ENCODE results near the gene MYH10.
A peak's percentile ranks its signal among the peaks of the same experiment; 100 is the strongest.

MYH10 gene

GRCh38 chr17:8651013-8651412 is 20.5 kb upstream of the MYH10 start:
- Histone ChIP-seq H3K9ac (ENCODE audit: low read length) (no peak overlapping the region), H3K27ac (ENCODE audit: low read depth, low read length, poor library complexity, severe bottlenecking) (no peak overlapping the region), H3K9me3 (ENCODE audit: low read length) (no peaks in the 10 kb centered on the region), H3K27me3 (ENCODE audit: insufficient read depth, low read length) (no peaks in the 10 kb centered on the region; the same call in 1 of the 2 replicates), H3K4me3 (ENCODE audit: low read depth, low read length, poor library complexity, severe bottlenecking) (no peak overlapping the region), H2AFZ (ENCODE audit: low read length) (no peak overlapping the region), H3K4me1 (ENCODE audit: insufficient read depth, low read length, severe bottlenecking) (no peaks in the 10 kb centered on the region), H3K9me2 (ENCODE audit: low read depth, low read length) (no peaks in the 10 kb centered on the region), H3K4me2 (ENCODE audit: low read length) (no peak overlapping the region), H4K20me1 (ENCODE audit: insufficient read depth, low read length) (no peaks in the 10 kb centered on the region), H3K79me2 (ENCODE audit: insufficient read depth, low read length) (no peaks in the 10 kb centered on the region), H3F3A (ENCODE audit: insufficient read depth, low read length) (no peaks in the 10 kb centered on the region), H3K36me3 (ENCODE audit: insufficient read depth, low read length) (no peaks in the 10 kb centered on the region)
- TF ChIP-seq CTCF (IDR thresholded peaks at IDR 0.05; ENCODE audit: low read length) (0 out of 2 replicates have a peak, but pooled peaks have one; percentile 6), EZH2 (IDR thresholded peaks at IDR 0.05; ENCODE audit: borderline replicate concordance, low read length) (no peak)

- no peak overlapping the region for H3K4me3 ChIP-seq (ENCODE audit: low read depth, low read length, poor library complexity, severe bottlenecking)
- no peak overlapping the region for H3K4me2 ChIP-seq (ENCODE audit: low read length)
- no peaks in the 10 kb centered on the region; the same call in 1 of the 2 replicates for H3K27me3 ChIP-seq (ENCODE audit: insufficient read depth, low read length)
- H2AFZ ChIP-seq (ENCODE audit: low read length): no peak overlapping the region
- H4K20me1 ChIP-seq (ENCODE audit: insufficient read depth, low read length): no peaks in the 10 kb centered on the region
- no peaks in the 10 kb centered on the region for H3F3A ChIP-seq (ENCODE audit: insufficient read depth, low read length)
- H3K4me1 ChIP-seq (ENCODE audit: insufficient read depth, low read length, severe bottlenecking): no peaks in the 10 kb centered on the region
- H3K9ac ChIP-seq (ENCODE audit: low read length): no peak overlapping the region
- H3K79me2 ChIP-seq (ENCODE audit: insufficient read depth, low read length): no peaks in the 10 kb centered on the region
- no peak overlapping the region for H3K27ac ChIP-seq (ENCODE audit: low read depth, low read length, poor library complexity, severe bottlenecking)
- no peaks in the 10 kb centered on the region for H3K9me2 ChIP-seq (ENCODE audit: low read depth, low read length)
- H3K36me3 ChIP-seq (ENCODE audit: insufficient read depth, low read length): no peaks in the 10 kb centered on the region
- H3K9me3 ChIP-seq (ENCODE audit: low read length): no peaks in the 10 kb centered on the region
- TF ChIP-seq CTCF (IDR thresholded peaks at IDR 0.05; ENCODE audit: low read length) (no peak), EZH2 (IDR thresholded peaks at IDR 0.05; ENCODE audit: borderline replicate concordance, low read length) (no peak)
These were observed 19.6 kb upstream of the MYH10 start for GRCh38 chr17:8650119-8650499.

- Histone ChIP-seq H4K20me1 (ENCODE audit: insufficient read depth, low read length) (no peaks in the 10 kb centered on the region), H3K4me1 (ENCODE audit: insufficient read depth, low read length, severe bottlenecking) (no peaks in the 10 kb centered on the region), H3F3A (ENCODE audit: insufficient read depth, low read length) (no peaks in the 10 kb centered on the region), H3K36me3 (ENCODE audit: insufficient read depth, low read length) (no peaks in the 10 kb centered on the region), H3K9ac (ENCODE audit: low read length) (no peak overlapping the region), H3K4me3 (ENCODE audit: low read depth, low read length, poor library complexity, severe bottlenecking) (no peak overlapping the region), H3K27me3 (ENCODE audit: insufficient read depth, low read length) (no peaks in the 10 kb centered on the region; the same call in 1 of the 2 replicates), H3K9me2 (ENCODE audit: low read depth, low read length) (no peaks in the 10 kb centered on the region), H3K9me3 (ENCODE audit: low read length) (no peaks in the 10 kb centered on the region), H3K79me2 (ENCODE audit: insufficient read depth, low read length) (no peaks in the 10 kb centered on the region), H3K4me2 (ENCODE audit: low read length) (no peak overlapping the region), H3K27ac (ENCODE audit: low read depth, low read length, poor library complexity, severe bottlenecking) (no peak overlapping the region), H2AFZ (ENCODE audit: low read length) (no peak overlapping the region)
- TF ChIP-seq EZH2 (IDR thresholded peaks at IDR 0.05; ENCODE audit: borderline replicate concordance, low read length): no peak
- TF ChIP-seq CTCF (IDR thresholded peaks at IDR 0.05; ENCODE audit: low read length): no peak
These were observed 18.9 kb upstream of the MYH10 start for GRCh38 chr17:8649157-8650118.

Measured in OCI-LY1 (cell line).